Activated naive CD4-positive, alpha-beta T cell treated with anti-CD3 and anti-CD28 coated beads, Interleukin-2, amount 50 U/mL, for 24 hours (primary cell): ENCODE data around the gene HSF2BP.
"Not testable (repeated sequence)": the region's sequence is repeated elsewhere in the genome, so short reads cannot be mapped to it uniquely, and the experiment has no call there.

Experiments
- H3K27ac Mint-ChIP-seq: one replicate; pipeline ENCODE4 v1.8.0; 2021; ENCODE audit warnings: mild to moderate bottlenecking, mixed read lengths
- H3K27me3 Mint-ChIP-seq: one replicate; pipeline ENCODE4 v1.8.0; 2021; ENCODE audit warnings: mixed read lengths
- H3K36me3 Mint-ChIP-seq: one replicate; pipeline ENCODE4 v1.8.0; 2021; ENCODE audit warnings: mixed read lengths
- H3K4me1 Mint-ChIP-seq: one replicate; pipeline ENCODE4 v1.8.0; 2021; ENCODE audit warnings: mixed read lengths
- H3K4me3 Mint-ChIP-seq: one replicate; pipeline ENCODE4 v1.8.0; 2021; ENCODE audit warnings: mild to moderate bottlenecking, mixed read lengths
- H3K9me3 Mint-ChIP-seq: one replicate; pipeline ENCODE4 v1.8.0; 2021; ENCODE audit warnings: mixed read lengths

HSF2BP gene

DNA sequence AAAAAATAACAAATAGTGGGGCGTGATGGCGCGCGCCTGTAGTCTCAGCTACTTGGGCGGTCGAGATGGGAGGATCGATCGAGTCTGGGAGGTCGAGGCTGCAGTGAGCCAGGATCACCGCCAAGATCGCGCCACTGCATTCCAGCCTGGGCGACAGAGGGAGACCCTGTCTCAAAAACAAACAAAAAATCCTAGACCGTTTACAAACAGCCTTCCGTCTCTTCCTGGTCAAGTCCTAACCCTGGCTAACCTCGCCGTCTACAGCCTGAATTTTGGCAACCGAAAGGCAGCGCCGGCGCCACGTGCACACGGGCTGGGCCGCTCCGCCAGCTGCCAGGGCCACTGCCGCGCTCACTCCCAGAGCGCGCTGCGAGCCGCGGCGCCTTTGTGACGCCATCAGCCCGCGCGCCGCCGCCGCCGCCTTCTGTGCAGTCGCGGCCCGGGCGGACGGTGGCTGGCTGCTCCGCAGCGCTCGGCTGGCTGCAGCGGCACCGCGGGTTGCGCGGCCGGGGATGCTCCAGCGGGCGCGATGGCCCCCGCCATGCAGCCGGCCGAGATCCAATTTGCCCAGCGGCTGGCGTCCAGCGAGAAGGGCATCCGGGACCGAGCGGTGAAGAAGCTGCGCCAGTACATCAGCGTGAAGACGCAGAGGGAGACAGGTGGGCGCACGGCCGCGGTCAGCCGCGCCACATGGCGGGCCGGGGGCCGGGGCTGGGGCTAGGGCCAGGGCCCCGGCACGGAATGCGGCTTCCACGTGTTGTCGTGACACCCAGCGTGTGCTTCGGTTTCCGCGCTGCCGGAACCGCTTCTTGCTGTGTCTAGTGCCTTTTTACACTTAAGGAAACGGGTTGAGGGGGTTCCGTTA is at the start of gene HSF2BP, which contains the start of gene RRP1B:
Gene HSF2BP (minus strand): TSS at position 353 of the 865 bp plus-strand sequence. CDS start 1,392 bp downstream, outside the sequence.
Gene RRP1B (plus strand): TSS at position 425 of the 865 bp plus-strand sequence. CDS start 105 bp downstream, at position 530.
- peaks cover 6% of the 10 kb centered on the region for H3K36me3 Mint-ChIP-seq
- peak within 1 kb of the TSS; percentile 98 for H3K4me3 Mint-ChIP-seq
- H3K4me1 Mint-ChIP-seq = peaks cover 45% of the 10 kb centered on the region
- no peaks in the 10 kb centered on the region for H3K9me3 Mint-ChIP-seq
- H3K27ac Mint-ChIP-seq = peak within 1 kb of the TSS; percentile 96
- H3K27me3 Mint-ChIP-seq = no peaks in the 10 kb centered on the region

GRCh38 chr21:43708745-43709381 is 49.6 kb upstream of the HSF2BP start:
- Mint-ChIP-seq H3K4me3 (no peak overlapping the region), H3K36me3 (no peaks in the 10 kb centered on the region), H3K9me3 (no peaks in the 10 kb centered on the region), H3K4me1 (no peaks in the 10 kb centered on the region), H3K27me3 (peaks cover 2% of the 10 kb centered on the region), H3K27ac (no peak overlapping the region)

GRCh38 chr21:43707462-43707861 is 48.2 kb upstream of the HSF2BP start:
- peaks cover 6% of the 10 kb centered on the region for H3K4me1 Mint-ChIP-seq
- no peak overlapping the region for H3K4me3 Mint-ChIP-seq
- H3K36me3 Mint-ChIP-seq = no peaks in the 10 kb centered on the region
- no peaks in the 10 kb centered on the region for H3K9me3 Mint-ChIP-seq
- H3K27ac Mint-ChIP-seq = no peak overlapping the region
- peaks cover 3% of the 10 kb centered on the region for H3K27me3 Mint-ChIP-seq

GRCh38 chr21:43703035-43703880 is 44.0 kb upstream of the HSF2BP start:
- Mint-ChIP-seq H3K36me3 (no peaks in the 10 kb centered on the region), H3K27ac (no peak overlapping the region), H3K4me1 (peaks cover 6% of the 10 kb centered on the region), H3K9me3 (no peaks in the 10 kb centered on the region), H3K27me3 (peaks cover 1% of the 10 kb centered on the region), H3K4me3 (peak overlapping the region; percentile 76)

- Mint-ChIP-seq H3K9me3 (no peaks in the 10 kb centered on the region), H3K4me3 (peak overlapping the region; percentile 76), H3K36me3 (peaks cover 2% of the 10 kb centered on the region)
These were observed 43.4 kb upstream of the HSF2BP start for GRCh38 chr21:43702785-43703034.

DNA sequence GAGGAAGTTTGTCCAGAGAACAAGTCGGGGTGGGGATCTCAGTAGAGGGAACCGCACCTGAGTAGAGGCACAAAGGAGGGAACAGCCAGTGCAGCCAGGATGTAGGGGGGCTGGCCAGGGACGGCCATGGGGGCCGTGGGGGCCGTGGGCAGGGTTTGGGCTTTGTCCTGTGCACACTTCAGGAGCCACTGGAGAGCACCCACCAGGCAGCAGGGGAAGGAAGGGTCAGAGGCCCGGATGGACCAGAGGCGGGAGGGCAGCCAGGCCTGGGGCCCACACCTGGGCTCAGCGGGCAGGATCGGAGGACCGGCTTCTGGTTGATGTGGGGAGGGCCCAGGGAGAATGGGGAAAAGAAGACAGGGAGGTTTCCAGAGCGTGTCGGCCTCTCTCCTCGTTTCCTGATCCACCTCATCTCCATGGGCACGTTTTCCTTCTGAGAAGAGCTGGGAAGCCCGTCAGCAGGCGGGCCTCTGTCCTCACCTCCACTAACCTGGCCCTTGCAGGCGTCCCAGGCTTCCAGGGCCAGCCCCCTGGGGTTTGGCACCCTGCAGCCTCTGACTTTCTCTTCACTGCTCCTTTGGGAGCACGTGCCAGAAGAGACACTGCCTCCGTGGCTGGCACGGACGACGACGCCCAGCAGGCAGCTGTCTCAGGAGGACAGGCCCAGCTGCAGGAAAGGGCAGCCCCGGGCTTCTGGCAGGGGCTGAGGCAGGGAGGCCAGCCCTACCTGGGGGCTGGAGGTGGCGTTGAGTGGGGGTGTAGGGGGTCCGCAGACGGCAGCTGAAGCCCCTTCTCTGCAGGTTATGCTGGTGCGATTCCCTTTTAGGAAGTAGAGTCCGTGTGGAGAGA is 42.9 kb upstream of the HSF2BP start:
- Mint-ChIP-seq H3K4me3 (no peak overlapping the region), H3K36me3 (peaks cover 3% of the 10 kb centered on the region), H3K4me1 (peaks cover 14% of the 10 kb centered on the region), H3K9me3 (no peaks in the 10 kb centered on the region), H3K27me3 (peaks cover 1% of the 10 kb centered on the region), H3K27ac (no peak overlapping the region)

More at GRCh38 chr21:43702785-43703034, 43.4 kb upstream of the HSF2BP start:
- no peak overlapping the region for H3K27ac Mint-ChIP-seq
- peaks cover 10% of the 10 kb centered on the region for H3K4me1 Mint-ChIP-seq
- peaks cover 1% of the 10 kb centered on the region for H3K27me3 Mint-ChIP-seq

- H3K4me3 Mint-ChIP-seq = no peak overlapping the region
- H3K27ac Mint-ChIP-seq = no peak overlapping the region
- H3K27me3 Mint-ChIP-seq = peaks cover 1% of the 10 kb centered on the region
- peaks cover 13% of the 10 kb centered on the region for H3K36me3 Mint-ChIP-seq
- H3K4me1 Mint-ChIP-seq = peaks cover 18% of the 10 kb centered on the region
- no peaks in the 10 kb centered on the region for H3K9me3 Mint-ChIP-seq
These were observed 40.8 kb upstream of the HSF2BP start for GRCh38 chr21:43699933-43700599.

DNA sequence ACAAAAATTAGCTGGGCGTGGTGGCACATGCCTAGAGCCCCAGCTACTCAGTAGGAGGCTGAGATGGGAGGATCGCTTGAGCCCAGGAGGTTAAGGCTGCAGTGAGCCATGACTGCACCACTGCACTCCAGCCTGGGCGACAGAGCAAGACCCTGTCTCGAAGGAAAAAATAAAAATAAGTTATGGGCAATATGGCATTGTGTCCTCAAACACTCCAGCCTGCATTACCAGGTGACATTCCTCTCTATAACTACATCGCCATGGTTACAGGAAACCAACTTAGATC is 40.1 kb upstream of the HSF2BP start:
- not testable (repeated sequence) for H3K27ac Mint-ChIP-seq, H3K27me3 Mint-ChIP-seq, H3K4me3 Mint-ChIP-seq, H3K9me3 Mint-ChIP-seq
- H3K4me1 Mint-ChIP-seq = peaks cover 18% of the 10 kb centered on the region
- peaks cover 15% of the 10 kb centered on the region for H3K36me3 Mint-ChIP-seq

DNA sequence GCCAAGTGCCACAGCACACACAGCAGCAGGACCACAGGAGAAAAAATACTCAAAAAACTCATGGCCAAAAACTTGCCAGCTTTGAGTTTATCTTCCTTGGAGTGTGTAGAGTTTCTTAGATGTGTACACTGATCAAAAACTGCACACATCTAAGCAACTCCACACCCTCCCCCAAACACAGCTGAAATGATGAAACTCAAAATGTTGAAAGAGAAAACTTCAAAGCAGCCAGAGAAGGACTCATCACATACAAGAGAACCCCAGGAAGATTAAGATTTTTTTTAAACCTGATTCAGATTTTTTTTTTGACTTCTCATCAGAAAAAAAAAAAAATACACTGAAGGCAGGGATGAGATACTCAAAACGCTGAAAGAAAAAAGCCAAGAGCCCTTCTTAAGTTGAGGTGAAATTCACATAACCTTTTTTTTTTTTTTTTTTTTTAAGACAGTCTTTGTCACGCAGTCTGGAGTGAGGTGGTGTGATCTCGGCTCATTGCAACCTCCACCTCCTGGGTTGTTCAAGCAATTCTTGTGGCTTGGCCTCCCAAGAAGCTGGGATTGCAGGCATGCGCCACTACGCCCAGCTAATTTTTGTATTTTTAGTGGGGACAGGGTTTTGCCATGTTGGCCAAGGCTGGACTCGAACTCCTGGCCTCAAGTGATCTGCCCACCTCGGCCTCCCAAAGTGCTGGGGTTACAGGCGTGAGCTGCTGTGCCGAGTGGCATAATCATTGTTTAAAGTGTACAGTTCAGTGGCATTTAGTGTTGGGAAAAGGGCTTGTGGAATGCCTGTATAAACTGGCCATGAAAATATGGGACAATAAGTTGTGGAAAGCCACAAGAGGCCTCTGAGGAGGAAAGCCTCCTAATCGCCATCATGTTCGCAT is 38.7 kb upstream of the HSF2BP start:
- no peaks in the 10 kb centered on the region for H3K9me3 Mint-ChIP-seq
- no peak overlapping the region for H3K4me3 Mint-ChIP-seq
- no peak overlapping the region for H3K27ac Mint-ChIP-seq

DNA sequence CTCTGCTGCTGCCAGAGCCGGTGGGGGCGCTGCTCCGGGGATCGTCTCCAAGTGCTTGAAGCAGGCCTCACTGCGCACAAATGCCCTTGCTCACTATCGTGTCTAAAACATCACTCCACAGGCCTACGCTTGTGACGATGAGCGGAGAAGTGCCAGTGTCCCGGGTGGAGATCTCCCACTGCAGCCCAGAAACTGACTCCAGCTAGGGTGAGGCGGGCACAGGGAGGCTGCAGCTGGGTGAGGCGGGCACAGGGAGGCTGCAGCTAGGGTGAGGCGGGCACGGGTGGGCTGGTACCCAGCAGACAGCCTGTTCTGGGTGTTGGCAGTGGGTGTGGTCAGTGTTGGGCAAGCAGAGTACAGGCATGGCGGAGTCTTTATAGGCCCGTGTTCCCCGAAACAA is 36.9 kb upstream of the HSF2BP start:
- Mint-ChIP-seq H3K27ac (no peak overlapping the region), H3K4me3 (no peak overlapping the region), H3K27me3 (no peaks in the 10 kb centered on the region), H3K36me3 (peaks cover 17% of the 10 kb centered on the region), H3K4me1 (peaks cover 11% of the 10 kb centered on the region), H3K9me3 (no peaks in the 10 kb centered on the region)

More for the DNA sequence above, 38.7 kb upstream of the HSF2BP start:
- peaks cover 17% of the 10 kb centered on the region for H3K36me3 Mint-ChIP-seq
- H3K27me3 Mint-ChIP-seq = peaks cover 1% of the 10 kb centered on the region
- peaks cover 16% of the 10 kb centered on the region for H3K4me1 Mint-ChIP-seq

DNA sequence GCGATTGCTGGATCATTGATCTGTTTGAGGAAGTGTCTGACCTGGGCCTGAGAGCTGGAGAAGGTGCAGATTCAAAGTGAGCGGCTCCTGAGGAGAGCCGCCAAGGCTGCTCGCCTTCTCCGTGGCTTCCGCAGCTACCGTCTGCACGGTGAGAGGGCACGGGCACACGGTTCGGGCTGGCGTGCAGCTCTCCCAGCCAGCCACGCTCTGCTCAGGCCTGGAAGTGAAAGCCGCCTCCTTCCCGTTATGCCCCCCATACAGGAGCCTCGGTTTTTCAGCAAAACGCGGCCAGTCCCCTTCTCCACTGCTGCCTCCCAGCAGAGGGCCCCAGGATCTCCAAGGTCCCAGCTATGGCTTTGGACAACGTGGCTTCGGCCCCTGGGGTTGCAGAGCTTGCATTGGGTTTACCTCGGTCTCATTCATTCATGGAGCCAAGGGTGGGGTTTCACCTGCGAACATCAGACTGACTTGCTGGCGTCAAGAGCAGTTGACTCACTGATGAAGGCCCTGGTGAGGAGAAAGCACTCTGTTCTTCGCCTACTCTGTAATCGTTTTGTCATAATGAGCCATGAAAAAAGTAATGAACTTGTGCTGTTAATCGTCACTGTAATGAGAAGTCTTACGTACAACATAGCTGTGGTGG is 35.3 kb upstream of the HSF2BP start:
- Mint-ChIP-seq H3K36me3 (peaks cover 17% of the 10 kb centered on the region), H3K4me1 (peaks cover 11% of the 10 kb centered on the region), H3K4me3 (no peak overlapping the region), H3K27ac (no peak overlapping the region), H3K9me3 (no peaks in the 10 kb centered on the region), H3K27me3 (no peaks in the 10 kb centered on the region)

GRCh38 chr21:43693981-43694380 is 34.7 kb upstream of the HSF2BP start:
- Mint-ChIP-seq H3K27ac (no peak overlapping the region), H3K36me3 (peaks cover 17% of the 10 kb centered on the region), H3K9me3 (no peaks in the 10 kb centered on the region), H3K4me1 (peaks cover 11% of the 10 kb centered on the region), H3K27me3 (no peaks in the 10 kb centered on the region), H3K4me3 (no peak overlapping the region)

DNA sequence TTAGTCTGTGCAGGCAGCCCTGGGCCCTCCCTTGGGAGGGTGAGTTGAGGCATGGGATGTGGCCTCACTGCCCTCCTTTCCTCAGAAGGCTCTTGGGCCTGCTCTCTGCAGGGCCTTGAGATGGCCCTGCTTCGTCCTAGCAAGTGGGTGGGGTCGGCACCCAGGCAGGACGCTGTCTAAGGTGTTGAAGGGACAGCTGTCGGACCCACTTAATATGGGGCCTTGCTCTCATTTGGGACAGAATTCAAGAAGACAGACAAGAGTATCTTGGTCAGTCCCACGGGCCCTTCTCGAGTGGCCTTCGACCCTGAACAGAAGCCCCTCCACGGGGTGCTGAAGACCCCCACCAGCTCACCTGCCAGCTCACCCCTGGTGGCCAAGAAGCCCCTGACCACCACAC is 33.7 kb upstream of the HSF2BP start:
- no peak overlapping the region for H3K4me3 Mint-ChIP-seq
- H3K9me3 Mint-ChIP-seq = no peaks in the 10 kb centered on the region
- no peaks in the 10 kb centered on the region for H3K27me3 Mint-ChIP-seq
- H3K4me1 Mint-ChIP-seq = peaks cover 10% of the 10 kb centered on the region
- H3K27ac Mint-ChIP-seq = no peak overlapping the region
- H3K36me3 Mint-ChIP-seq = peaks cover 17% of the 10 kb centered on the region
